ENCODE results near the gene POLN. TPM values are rescaled to one million over a fixed set of nuclear protein-coding genes. Genes with fewer than 3 reads are reported as not detected.

The POLN gene
- total RNA-seq, 2 experiments from 2014 or later: 4.0 to 4.4 TPM

DNA sequence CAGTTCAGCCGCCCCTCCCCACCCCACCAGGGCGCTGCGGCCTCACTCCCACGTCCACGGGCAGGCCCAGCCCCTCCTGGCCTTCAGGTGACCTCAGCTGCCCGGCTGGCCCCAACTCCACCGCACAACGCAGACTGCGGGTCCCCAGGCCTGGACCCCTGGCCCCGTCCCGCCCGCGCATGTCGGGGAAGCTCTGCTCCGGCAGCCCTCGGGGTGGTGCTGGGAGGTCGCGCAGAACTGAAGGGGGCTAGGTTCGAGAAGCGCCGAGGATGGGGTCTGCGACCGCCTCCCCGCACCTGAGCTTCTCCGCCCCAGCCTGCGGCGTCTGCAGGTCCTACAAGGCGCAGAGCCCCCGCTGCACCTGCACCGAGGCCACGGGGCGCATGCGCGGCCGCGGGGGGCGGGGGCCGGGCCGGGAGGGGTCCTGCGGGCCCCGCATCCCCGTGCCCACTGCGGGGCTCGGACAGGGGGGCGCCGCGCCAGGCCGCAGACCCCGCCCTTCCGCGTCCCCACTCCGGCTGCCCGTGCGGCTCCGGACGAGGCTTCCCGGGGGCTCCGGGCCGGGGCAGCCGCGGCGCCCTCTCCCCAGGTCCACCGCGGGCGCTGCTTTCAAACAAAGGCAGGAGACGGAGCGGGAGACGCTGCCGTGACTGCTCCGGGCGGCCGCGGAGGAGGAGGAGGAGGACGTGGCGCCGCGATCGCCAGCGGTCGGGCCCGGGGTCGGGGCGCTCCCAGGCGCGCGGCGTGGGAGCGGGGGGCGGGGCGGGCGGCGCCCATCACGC is 183.5 kb downstream of the POLN start:
- POLR2A ChIA-PET: no interaction called here
- TF ChIP-seq CTCF (conservative IDR thresholded peaks at IDR 0.05; ENCODE audit: low read length) (no peak), EZH2phosphoT487 (IDR thresholded peaks at IDR 0.05; ENCODE audit: borderline replicate concordance, low read depth, low read length) (no peak)
- DNase-seq (ENCODE audit: low spot score): no peak
- no peaks in the 10 kb centered on the region for H3K9me3 ChIP-seq (ENCODE audit: low read length)
- no peaks in the 10 kb centered on the region for H3K9me2 ChIP-seq (ENCODE audit: insufficient read depth, low read length)
- no peak overlapping the region for H3K4me3 ChIP-seq (ENCODE audit: low read depth, low read length, poor library complexity, severe bottlenecking)
- BruUV-seq (replicated peaks): no TSS peak
- intact Hi-C loops (cut with micrococcal nuclease; ENCODE audit: unreplicated experiment): no loop called here
- CTCF ChIA-PET (ENCODE audit: unreplicated experiment): no interaction called here
- no peaks in the 10 kb centered on the region for H4K20me1 ChIP-seq (ENCODE audit: insufficient read depth, low read length)
- no peaks in the 10 kb centered on the region for H3K79me2 ChIP-seq (ENCODE audit: insufficient read depth, low read depth, low read length)
- H2AFZ ChIP-seq (ENCODE audit: low read length): no peak overlapping the region
- no peak overlapping the region for H3K27ac ChIP-seq (ENCODE audit: low read depth, low read length, poor library complexity, severe bottlenecking)
- H3K4me1 ChIP-seq (ENCODE audit: insufficient read depth, low read length, poor library complexity, severe bottlenecking): no peaks in the 10 kb centered on the region
- no peaks in the 10 kb centered on the region for H3K36me3 ChIP-seq (ENCODE audit: insufficient read depth, low read length)
- no peak overlapping the region for H3K4me2 ChIP-seq (ENCODE audit: low read length)

- H3K79me2 ChIP-seq (ENCODE audit: insufficient read depth, low read depth, low read length): no peaks in the 10 kb centered on the region
- POLR2A ChIA-PET: no interaction called here
- no peaks in the 10 kb centered on the region for H3K36me3 ChIP-seq (ENCODE audit: insufficient read depth, low read length)
- no peak overlapping the region for H3K4me3 ChIP-seq (ENCODE audit: low read depth, low read length, poor library complexity, severe bottlenecking)
- H3K9me3 ChIP-seq (ENCODE audit: low read length): no peaks in the 10 kb centered on the region
- no peak for DNase-seq (ENCODE audit: low spot score)
- intact Hi-C loops (cut with micrococcal nuclease; ENCODE audit: unreplicated experiment): no loop called here
- H3K4me2 ChIP-seq (ENCODE audit: low read length): no peak overlapping the region
- no peak overlapping the region for H2AFZ ChIP-seq (ENCODE audit: low read length)
- no TSS peak for BruUV-seq (replicated peaks)
- H3K9me2 ChIP-seq (ENCODE audit: insufficient read depth, low read length): no peaks in the 10 kb centered on the region
- no peaks in the 10 kb centered on the region for H3K4me1 ChIP-seq (ENCODE audit: insufficient read depth, low read length, poor library complexity, severe bottlenecking)
- H4K20me1 ChIP-seq (ENCODE audit: insufficient read depth, low read length): no peaks in the 10 kb centered on the region
- no peak overlapping the region for H3K27ac ChIP-seq (ENCODE audit: low read depth, low read length, poor library complexity, severe bottlenecking)
- no peak for TF ChIP-seq EZH2phosphoT487 (IDR thresholded peaks at IDR 0.05; ENCODE audit: borderline replicate concordance, low read depth, low read length)
- no peak for TF ChIP-seq CTCF (conservative IDR thresholded peaks at IDR 0.05; ENCODE audit: low read length)
- CTCF ChIA-PET (ENCODE audit: unreplicated experiment): no interaction called here
Measured at GRCh38 chr4:2057382-2058065, 184.4 kb downstream of the POLN start.

DNA sequence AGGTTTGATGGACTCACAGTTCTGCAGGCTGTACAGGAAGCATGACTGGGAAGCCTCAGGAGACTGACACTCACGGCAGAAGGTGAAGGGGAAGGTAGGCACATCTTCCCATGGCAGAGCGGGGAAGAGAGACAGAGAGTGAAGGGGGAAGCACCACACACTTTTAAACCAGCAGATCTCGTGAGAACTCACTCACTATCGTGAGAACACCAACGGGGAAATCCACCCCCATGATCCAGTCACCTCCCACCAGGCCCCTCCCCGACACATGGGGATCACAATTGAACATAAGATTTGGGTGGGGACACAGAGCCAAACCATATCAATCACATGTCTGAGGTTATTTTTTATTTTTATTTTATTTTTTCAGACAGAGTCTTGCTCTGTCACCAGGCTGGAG is 187.7 kb downstream of the POLN start:
- POLR2A ChIA-PET: no interaction called here
- TF ChIP-seq EZH2phosphoT487 (IDR thresholded peaks at IDR 0.05; ENCODE audit: borderline replicate concordance, low read depth, low read length): no peak
- no peak for TF ChIP-seq CTCF (conservative IDR thresholded peaks at IDR 0.05; ENCODE audit: low read length)

More for the DNA sequence above, 187.7 kb downstream of the POLN start:
- CTCF ChIA-PET (ENCODE audit: unreplicated experiment): no interaction called here
- Histone ChIP-seq H3K27ac (ENCODE audit: low read depth, low read length, poor library complexity, severe bottlenecking) (no peak overlapping the region), H3K36me3 (ENCODE audit: insufficient read depth, low read length) (no peaks in the 10 kb centered on the region), H2AFZ (ENCODE audit: low read length) (no peak overlapping the region), H3K9me2 (ENCODE audit: insufficient read depth, low read length) (no peaks in the 10 kb centered on the region), H3K79me2 (ENCODE audit: insufficient read depth, low read depth, low read length) (no peaks in the 10 kb centered on the region), H3K4me3 (ENCODE audit: low read depth, low read length, poor library complexity, severe bottlenecking) (no peak overlapping the region), H3K9me3 (ENCODE audit: low read length) (no peaks in the 10 kb centered on the region), H4K20me1 (ENCODE audit: insufficient read depth, low read length) (no peaks in the 10 kb centered on the region), H3K4me1 (ENCODE audit: insufficient read depth, low read length, poor library complexity, severe bottlenecking) (no peaks in the 10 kb centered on the region), H3K4me2 (ENCODE audit: low read length) (no peak overlapping the region)
- DNase-seq (ENCODE audit: low spot score): no peak
- intact Hi-C loops (cut with micrococcal nuclease; ENCODE audit: unreplicated experiment): no loop called here
- no TSS peak for BruUV-seq (replicated peaks)

Measured in OCI-LY7 (cell line).